Activated CD4-positive, alpha-beta T cell treated with anti-CD3 and anti-CD28 coated beads, Interleukin-2, amount 10 ng/mL, durations not matched to agents 24 days and 14 days (primary cell): ENCODE measurements around the gene NRAP. TPM values are rescaled to one million over a fixed set of nuclear protein-coding genes. Genes with fewer than 3 reads are reported as not detected.

Source experiments
- DNase-seq: peaks from one replicate; pipeline ENCODE4 v3.0.0; 2022
- H3K27ac Mint-ChIP-seq: one replicate; pipeline ENCODE4 v1.8.0; 2022; ENCODE audit warnings: mild to moderate bottlenecking, mixed read lengths
- H3K27me3 Mint-ChIP-seq: one replicate; pipeline ENCODE4 v1.8.0; 2022; ENCODE audit warnings: mixed read lengths
- H3K36me3 Mint-ChIP-seq: one replicate; pipeline ENCODE4 v1.8.0; 2022; ENCODE audit warnings: low read depth, mild to moderate bottlenecking, mixed read lengths
- H3K4me1 Mint-ChIP-seq: one replicate; pipeline ENCODE4 v1.8.0; 2021; ENCODE audit warnings: mixed read lengths
- H3K4me3 Mint-ChIP-seq: one replicate; pipeline ENCODE4 v1.8.0; 2022; ENCODE audit warnings: mild to moderate bottlenecking, moderate library complexity, mixed read lengths
- H3K9me3 Mint-ChIP-seq: one replicate; pipeline ENCODE4 v1.8.0; 2021; ENCODE audit warnings: mixed read lengths
- intact Hi-C: fragments of 100-400 bp; cut with micrococcal nuclease; formaldehyde crosslinking; loops from one replicate; pipeline ENCODE4 v1.15.1; 2023
- total RNA-seq: library from RNA; stranded (reverse); gene quantifications from 2 replicates; pipeline ENCODE4 v1.2.3, GENCODE V29; 2022

NRAP gene
- total RNA-seq, 1 donor from 2014 or later, result not detected

DNA sequence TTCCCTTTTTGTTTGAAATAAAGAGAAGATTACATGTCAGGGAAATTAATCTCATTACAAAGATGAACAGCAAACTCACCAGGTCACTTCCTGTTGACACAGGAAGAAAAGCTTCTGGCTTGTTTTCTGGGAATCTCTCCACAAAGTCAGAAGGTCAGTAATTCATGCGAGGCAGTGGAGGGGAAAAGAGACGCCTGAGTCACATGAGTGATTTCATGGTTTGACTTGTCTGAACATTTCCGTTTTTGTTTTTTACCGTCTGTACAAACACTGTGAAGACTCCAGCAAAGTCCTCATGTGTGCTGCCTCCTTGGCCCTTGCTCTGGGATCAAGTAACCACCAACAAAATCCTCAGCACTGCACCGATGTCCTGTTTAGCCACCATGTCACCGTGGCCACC is 113.5 kb downstream of the NRAP start:
- no peak for DNase-seq
- Mint-ChIP-seq H3K27me3 (peaks cover 13% of the 10 kb centered on the region), H3K9me3 (no peaks in the 10 kb centered on the region), H3K36me3 (no peaks in the 10 kb centered on the region), H3K27ac (no peak overlapping the region), H3K4me3 (no peak overlapping the region), H3K4me1 (peaks cover 8% of the 10 kb centered on the region)
- intact Hi-C loops, result no loop called here

DNA sequence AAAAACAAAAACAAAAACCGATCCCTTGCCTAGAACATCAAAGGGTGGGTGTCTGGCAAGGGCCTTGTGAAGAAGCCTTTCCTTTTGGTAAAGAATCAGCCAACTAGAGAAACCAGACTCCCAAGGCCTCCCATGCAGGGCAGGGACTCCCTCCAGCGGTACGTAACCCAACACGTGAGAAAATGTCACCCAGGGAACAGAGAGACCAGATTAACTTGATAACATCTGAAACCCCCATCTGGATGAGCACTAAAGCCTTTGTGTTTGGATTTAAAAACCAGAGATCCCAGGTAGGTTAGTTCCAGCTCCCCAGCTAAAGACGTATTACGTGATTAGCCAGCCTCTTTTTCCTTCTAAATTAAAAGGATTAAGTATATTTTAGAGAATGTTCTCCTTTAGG is 114.0 kb downstream of the NRAP start:
- Mint-ChIP-seq H3K36me3 (no peaks in the 10 kb centered on the region), H3K27me3 (peaks cover 13% of the 10 kb centered on the region), H3K4me3 (no peak overlapping the region), H3K9me3 (no peaks in the 10 kb centered on the region), H3K4me1 (peaks cover 8% of the 10 kb centered on the region), H3K27ac (no peak overlapping the region)
- DNase-seq, result no peak
- intact Hi-C loops, result no loop called here

DNA sequence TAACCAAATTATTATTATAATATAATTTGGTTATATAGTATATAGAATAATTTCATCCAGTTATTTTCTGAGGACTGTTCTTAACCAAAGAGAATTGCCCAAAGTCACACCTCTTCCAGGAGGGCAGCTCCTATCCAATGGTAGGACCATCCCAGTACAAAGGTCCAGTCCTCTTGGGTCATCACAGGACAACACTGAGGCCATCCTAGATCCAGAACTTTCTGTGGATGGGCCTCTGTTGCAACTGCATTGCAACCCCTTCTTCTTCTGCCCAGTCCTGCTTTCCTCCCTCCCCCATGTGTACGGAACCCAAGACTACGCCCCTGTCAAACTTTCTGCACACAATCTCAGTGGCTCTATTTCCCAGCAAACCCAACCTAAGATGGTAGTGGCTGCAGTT is 116.4 kb downstream of the NRAP start:
- peaks cover 8% of the 10 kb centered on the region for H3K4me1 Mint-ChIP-seq
- peaks cover 2% of the 10 kb centered on the region for H3K27me3 Mint-ChIP-seq
- intact Hi-C loops, result no loop called here
- no peak overlapping the region for H3K27ac Mint-ChIP-seq
- no peak overlapping the region for H3K4me3 Mint-ChIP-seq
- no peak for DNase-seq
- H3K36me3 Mint-ChIP-seq, result no peaks in the 10 kb centered on the region
- H3K9me3 Mint-ChIP-seq, result no peaks in the 10 kb centered on the region

GRCh38 chr10:113544392-113544791 is 119.4 kb downstream of the NRAP start:
- DNase-seq, result no peak
- Mint-ChIP-seq H3K4me1 (no peaks in the 10 kb centered on the region), H3K27ac (no peak overlapping the region), H3K9me3 (no peaks in the 10 kb centered on the region), H3K27me3 (peaks cover under 1% of the 10 kb centered on the region), H3K36me3 (no peaks in the 10 kb centered on the region), H3K4me3 (no peak overlapping the region)
- intact Hi-C loops, result no loop called here

DNA sequence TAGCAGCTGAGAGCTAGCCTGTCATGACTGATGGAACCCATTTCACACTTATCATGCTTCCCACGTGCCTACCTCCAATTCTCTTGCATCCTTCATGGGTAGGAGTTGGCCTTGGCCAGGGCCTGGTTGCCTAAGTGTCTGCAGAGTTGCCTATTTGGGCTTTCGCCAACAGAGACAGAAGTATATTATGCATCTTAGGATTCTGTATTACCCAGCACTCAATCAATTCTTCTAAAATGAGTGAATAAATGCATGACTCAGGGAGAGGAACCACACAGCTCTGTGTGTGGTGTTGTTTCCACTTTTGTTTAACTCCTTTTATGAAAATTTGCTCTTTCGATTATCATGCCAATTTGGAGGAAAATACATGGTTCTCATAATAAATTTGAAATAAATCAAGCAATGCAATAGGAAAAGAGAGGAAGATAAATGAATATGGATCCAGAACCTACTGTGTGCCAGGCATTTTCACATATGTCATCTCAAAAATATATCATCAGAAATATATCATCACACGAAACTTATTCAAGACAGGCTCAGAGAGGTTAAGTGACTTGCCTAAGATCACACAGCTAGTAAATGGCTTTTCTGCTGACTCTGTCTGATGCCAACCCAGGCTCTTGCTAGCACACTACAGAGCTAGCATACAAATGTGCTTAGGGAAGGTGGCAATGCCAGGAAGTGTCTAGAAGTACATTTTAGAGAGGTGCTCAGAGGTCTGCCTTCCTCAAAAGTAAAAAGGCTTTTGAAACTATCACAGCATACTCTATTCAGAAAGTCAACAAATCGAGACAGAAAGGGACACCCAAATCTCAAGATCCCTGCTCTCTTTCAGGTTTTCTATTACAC is 120.5 kb downstream of the NRAP start:
- no peak overlapping the region for H3K4me3 Mint-ChIP-seq
- H3K36me3 Mint-ChIP-seq, result no peaks in the 10 kb centered on the region
- no peak for DNase-seq
- H3K27me3 Mint-ChIP-seq, result peaks cover 3% of the 10 kb centered on the region
- no peaks in the 10 kb centered on the region for H3K4me1 Mint-ChIP-seq
- H3K27ac Mint-ChIP-seq, result no peak overlapping the region
- no peaks in the 10 kb centered on the region for H3K9me3 Mint-ChIP-seq
- intact Hi-C loops, result no loop called here

DNA sequence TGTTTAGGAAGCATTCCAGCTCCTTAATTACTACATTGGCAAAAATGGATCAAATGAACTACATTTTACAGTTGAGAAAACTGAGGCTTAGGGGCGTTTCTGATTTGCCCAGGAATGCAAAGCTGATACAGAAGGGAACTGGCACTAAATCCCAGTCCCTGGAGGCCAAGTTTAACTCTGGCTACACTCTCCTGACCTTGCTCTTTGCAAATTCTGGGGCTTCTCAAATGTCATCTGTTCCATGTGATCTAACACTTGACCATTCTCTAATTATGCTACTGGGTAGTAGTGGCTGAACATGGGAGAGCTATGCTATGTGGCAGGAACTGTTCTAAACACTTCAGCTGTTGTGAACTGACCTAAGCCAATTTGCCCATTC is 122.3 kb downstream of the NRAP start:
- H3K27me3 Mint-ChIP-seq, result peaks cover 3% of the 10 kb centered on the region
- H3K27ac Mint-ChIP-seq, result no peak overlapping the region
- no peaks in the 10 kb centered on the region for H3K9me3 Mint-ChIP-seq
- intact Hi-C loops, result no loop called here
- H3K4me3 Mint-ChIP-seq, result no peak overlapping the region
- DNase-seq, result no peak
- H3K36me3 Mint-ChIP-seq, result no peaks in the 10 kb centered on the region
- no peaks in the 10 kb centered on the region for H3K4me1 Mint-ChIP-seq

GRCh38 chr10:113540845-113541548 is 122.8 kb downstream of the NRAP start:
- Mint-ChIP-seq H3K27me3 (peaks cover 3% of the 10 kb centered on the region), H3K36me3 (no peaks in the 10 kb centered on the region), H3K27ac (no peak overlapping the region), H3K9me3 (no peaks in the 10 kb centered on the region), H3K4me3 (no peak overlapping the region), H3K4me1 (no peaks in the 10 kb centered on the region)
- intact Hi-C loops, result no loop called here
- no peak for DNase-seq

DNA sequence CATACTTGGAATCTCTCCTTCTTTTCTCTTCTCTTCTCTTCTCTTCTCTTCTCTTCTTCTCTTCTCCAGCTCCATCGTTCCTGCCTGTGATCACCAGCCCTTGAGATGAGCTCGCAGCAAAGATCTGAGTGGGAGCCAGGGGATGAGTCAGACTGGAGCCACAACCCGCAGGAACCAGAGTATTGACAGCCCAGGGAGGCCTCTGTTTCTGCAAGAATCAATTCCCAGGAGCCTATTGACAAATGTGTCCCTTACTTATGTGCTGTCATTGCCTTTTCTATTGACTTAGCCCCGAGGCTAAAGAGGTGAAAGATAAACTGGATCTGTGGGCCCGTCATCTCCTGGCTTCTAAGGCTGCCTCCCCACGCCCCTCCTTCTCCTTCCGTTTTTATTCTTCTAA is 124.1 kb downstream of the NRAP start:
- intact Hi-C loops, result no loop called here
- no peaks in the 10 kb centered on the region for H3K9me3 Mint-ChIP-seq

More for the DNA sequence above, 124.1 kb downstream of the NRAP start:
- no peak for DNase-seq
- no peaks in the 10 kb centered on the region for H3K36me3 Mint-ChIP-seq
- no peak overlapping the region for H3K4me3 Mint-ChIP-seq
- H3K4me1 Mint-ChIP-seq, result no peaks in the 10 kb centered on the region
- H3K27ac Mint-ChIP-seq, result no peak overlapping the region
- H3K27me3 Mint-ChIP-seq, result peaks cover 3% of the 10 kb centered on the region

Other genes with a start within 250 kb of the NRAP start
- gene HABP2, start 111.0 kb downstream of the NRAP start, total RNA-seq, result not detected in 2 replicates
- 15.6 and 16.3 TPM in 2 replicates for gene CASP7, start 15.9 kb upstream of the NRAP start, total RNA-seq
- gene PLEKHS1, start 87.6 kb upstream of the NRAP start, total RNA-seq, result not detected in 2 replicates
- 14.4 and 14.6 TPM in 2 replicates for gene DCLRE1A, start 190.0 kb upstream of the NRAP start, total RNA-seq
- gene NHLRC2, start 190.6 kb upstream of the NRAP start, total RNA-seq, result 23.6 and 27.2 TPM in 2 replicates